GM23338 (cell line): Measurements from ENCODE around the gene KCNMA1.
A peak's percentile ranks its signal among the peaks of the same experiment; 100 is the strongest.

Source experiments
- CTCF ChIP-seq, 2 experiments: fragments of 200-600 bp in 1 of 2; sonication (generic) in 1 of 2; conservative IDR thresholded peaks; 2 replicates each; pipeline versions ENCODE4 v1.5.1 to v1.6.1; 2016 to 2017; ENCODE audit warnings: antibody characterized with exemption in 2 of 2, low read depth in 2 of 2, mild to moderate bottlenecking in 2 of 2, moderate library complexity in 1 of 2
- ETS1 ChIP-seq: IDR thresholded peaks from 2 replicates; pipeline ENCODE4 v1.6.1; 2016; ENCODE audit warnings: antibody characterized with exemption
- EZH2 ChIP-seq: fragments of 200-600 bp; sonication (generic); IDR thresholded peaks from one replicate; pipeline ENCODE4 v1.8.0; 2017; ENCODE audit warnings: antibody characterized with exemption, mild to moderate bottlenecking, low read depth; ENCODE audit not compliant: unreplicated experiment
- EZH2phosphoT487 ChIP-seq: fragments of 200-600 bp; sonication (generic); IDR thresholded peaks from one replicate; pipeline ENCODE4 v1.8.1; 2018; ENCODE audit warnings: antibody characterized with exemption; ENCODE audit not compliant: unreplicated experiment
- JUNB ChIP-seq: IDR thresholded peaks from one replicate; pipeline ENCODE4 v1.6.1; 2016; ENCODE audit warnings: antibody characterized with exemption; ENCODE audit not compliant: unreplicated experiment
- NANOG ChIP-seq: IDR thresholded peaks from 2 replicates; pipeline ENCODE4 v1.6.1; 2016; ENCODE audit warnings: antibody characterized with exemption, borderline replicate concordance
- POLR2AphosphoS5 ChIP-seq: IDR thresholded peaks from 2 replicates; pipeline ENCODE4 v1.6.1; 2016; ENCODE audit warnings: antibody characterized with exemption, low read depth
- TF ChIP-seq, protein P1 (sequence below): IDR thresholded peaks from one replicate; pipeline ENCODE4 v1.6.1; 2018; ENCODE audit warnings: antibody characterized with exemption; ENCODE audit not compliant: unreplicated experiment

DNA sequence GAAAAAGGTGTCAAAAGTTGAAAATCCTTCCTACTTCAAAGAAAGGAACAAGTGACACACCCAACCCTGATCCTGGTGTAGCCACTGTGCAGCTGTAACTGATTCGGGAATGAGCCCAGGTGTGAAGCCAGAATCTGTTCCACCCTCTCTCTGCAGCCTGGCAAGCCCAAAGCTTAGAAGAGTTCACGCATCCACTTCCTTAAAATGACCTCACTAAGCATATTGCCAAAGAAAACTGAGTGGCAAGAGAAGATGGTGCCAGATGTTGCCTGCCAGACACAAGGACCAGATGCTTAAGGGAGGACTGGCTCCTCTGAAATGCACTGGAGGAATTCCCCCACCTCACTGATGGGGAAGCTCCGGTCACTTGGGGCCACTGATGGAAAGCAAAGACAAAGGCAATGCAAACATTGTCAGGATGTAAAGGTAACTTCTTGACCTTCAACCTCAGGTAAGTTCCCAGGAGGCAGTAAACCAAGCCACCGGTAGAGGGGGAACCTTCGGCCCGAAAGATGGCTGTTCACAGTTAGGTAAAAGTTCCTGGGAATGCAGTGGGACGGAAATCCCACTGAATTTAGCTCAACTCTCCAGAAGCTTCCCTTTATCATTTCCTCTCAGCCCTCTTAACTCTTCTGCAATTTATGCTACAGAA, 554.9 kb downstream of the KCNMA1 start:
- TF ChIP-seq, protein P1, sequence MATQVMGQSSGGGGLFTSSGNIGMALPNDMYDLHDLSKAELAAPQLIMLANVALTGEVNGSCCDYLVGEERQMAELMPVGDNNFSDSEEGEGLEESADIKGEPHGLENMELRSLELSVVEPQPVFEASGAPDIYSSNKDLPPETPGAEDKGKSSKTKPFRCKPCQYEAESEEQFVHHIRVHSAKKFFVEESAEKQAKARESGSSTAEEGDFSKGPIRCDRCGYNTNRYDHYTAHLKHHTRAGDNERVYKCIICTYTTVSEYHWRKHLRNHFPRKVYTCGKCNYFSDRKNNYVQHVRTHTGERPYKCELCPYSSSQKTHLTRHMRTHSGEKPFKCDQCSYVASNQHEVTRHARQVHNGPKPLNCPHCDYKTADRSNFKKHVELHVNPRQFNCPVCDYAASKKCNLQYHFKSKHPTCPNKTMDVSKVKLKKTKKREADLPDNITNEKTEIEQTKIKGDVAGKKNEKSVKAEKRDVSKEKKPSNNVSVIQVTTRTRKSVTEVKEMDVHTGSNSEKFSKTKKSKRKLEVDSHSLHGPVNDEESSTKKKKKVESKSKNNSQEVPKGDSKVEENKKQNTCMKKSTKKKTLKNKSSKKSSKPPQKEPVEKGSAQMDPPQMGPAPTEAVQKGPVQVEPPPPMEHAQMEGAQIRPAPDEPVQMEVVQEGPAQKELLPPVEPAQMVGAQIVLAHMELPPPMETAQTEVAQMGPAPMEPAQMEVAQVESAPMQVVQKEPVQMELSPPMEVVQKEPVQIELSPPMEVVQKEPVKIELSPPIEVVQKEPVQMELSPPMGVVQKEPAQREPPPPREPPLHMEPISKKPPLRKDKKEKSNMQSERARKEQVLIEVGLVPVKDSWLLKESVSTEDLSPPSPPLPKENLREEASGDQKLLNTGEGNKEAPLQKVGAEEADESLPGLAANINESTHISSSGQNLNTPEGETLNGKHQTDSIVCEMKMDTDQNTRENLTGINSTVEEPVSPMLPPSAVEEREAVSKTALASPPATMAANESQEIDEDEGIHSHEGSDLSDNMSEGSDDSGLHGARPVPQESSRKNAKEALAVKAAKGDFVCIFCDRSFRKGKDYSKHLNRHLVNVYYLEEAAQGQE, result no peak
- no peak for TF ChIP-seq EZH2
- peak; percentile 71 to 74 for TF ChIP-seq CTCF (conservative IDR thresholded peaks at IDR 0.05; ENCODE audit: low read depth in 2 of 2)
- TF ChIP-seq EZH2phosphoT487, result no peak
- no peak; the same call in 1 of the 2 replicates for TF ChIP-seq NANOG
- TF ChIP-seq POLR2AphosphoS5, result no peak
- TF ChIP-seq JUNB, result no peak
- TF ChIP-seq ETS1, result no peak
